Measurements from ENCODE around the gene IREB2. TPM values are rescaled to one million over a fixed set of nuclear protein-coding genes. Genes with fewer than 3 reads are reported as not detected.

The IREB2 gene
- total and polyA plus RNA-seq, 2 of the 13 experiments (the other 11 are each of a cell fraction or from before 2014, with no cell fraction given): 24.2 to 30.4 TPM

- ChIA-PET CTCF (ENCODE audit: low intra/inter-chr PET ratio, low total read pairs) (no interaction called here), POLR2A (no interaction called here)
- H3K36me3 ChIP-seq (replicated peaks in 1 of 2; ENCODE audit: control insufficient read depth in 1 of 2, insufficient read depth in 2 of 2, low read length in 2 of 2): no peaks in the 10 kb centered on the region
- ATAC-seq (no peak), FAIRE-seq (no peak), DNase-seq (ENCODE audit: low spot score) (no peak)
- H3K27ac ChIP-seq (ENCODE audit: extremely low read length, insufficient read depth, low read length): no peak overlapping the region
- H3K9me3 ChIP-seq (ENCODE audit: low read length): no peaks in the 10 kb centered on the region
- 0 out of 2 replicates have a peak, but pooled peaks cover 3% of the 10 kb centered on the region for H3K4me1 ChIP-seq (ENCODE audit: insufficient read depth, low read length)
- H4K20me1 ChIP-seq (ENCODE audit: insufficient read depth, low read length): no peaks in the 10 kb centered on the region
- no TSS peak for BruUV-seq (replicated peaks)
- in situ Hi-C loops (cut with HindIII; ENCODE audit: extremely low pct_ligation_motif_present, low pct_unique_long_range_greater_than_20kb) (no loop called here), intact Hi-C loops (cut with micrococcal nuclease; ENCODE audit: unreplicated experiment) (no loop called here)
- no peak overlapping the region for H3K9ac ChIP-seq (ENCODE audit: insufficient read depth, low read depth, low read length)
- H3K4me2 ChIP-seq (ENCODE audit: low read depth, low read length): no peak overlapping the region
- no peaks in the 10 kb centered on the region for H3K79me2 ChIP-seq (ENCODE audit: insufficient read depth, low read length)
- H2AFZ ChIP-seq (ENCODE audit: low read length): no peak overlapping the region
- peaks cover 1 to 14% of the 10 kb centered on the region in 2 experiments; a peak in 2 of 5 replicates for H3K27me3 ChIP-seq (ENCODE audit: control insufficient read depth in 1 of 2, insufficient read depth in 2 of 2, low read length in 2 of 2)
- TF ChIP-seq ZNF18 (CRISPR knock-in tag; IDR thresholded peaks at IDR 0.05; ENCODE audit: insufficient replicate concordance): no peak
- TF ChIP-seq ZNF841 (CRISPR knock-in tag; IDR thresholded peaks at IDR 0.05; ENCODE audit: borderline replicate concordance): no peak
- TF ChIP-seq HOXD1 (CRISPR knock-in tag; IDR thresholded peaks at IDR 0.05): no peak
- no peak for TF ChIP-seq ZNF468 (CRISPR knock-in tag; IDR thresholded peaks at IDR 0.05)
- TF ChIP-seq ZNF616 (CRISPR knock-in tag; IDR thresholded peaks at IDR 0.05; ENCODE audit: low read depth): no peak
- TF ChIP-seq, protein P1, sequence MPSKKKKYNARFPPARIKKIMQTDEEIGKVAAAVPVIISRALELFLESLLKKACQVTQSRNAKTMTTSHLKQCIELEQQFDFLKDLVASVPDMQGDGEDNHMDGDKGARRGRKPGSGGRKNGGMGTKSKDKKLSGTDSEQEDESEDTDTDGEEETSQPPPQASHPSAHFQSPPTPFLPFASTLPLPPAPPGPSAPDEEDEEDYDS (CRISPR knock-in tag; IDR thresholded peaks at IDR 0.05): no peak
- no peak for TF ChIP-seq PAF1 (CRISPR knock-in tag; IDR thresholded peaks at IDR 0.05)
- TF ChIP-seq ZNF350 (CRISPR knock-in tag; IDR thresholded peaks at IDR 0.05; ENCODE audit: borderline replicate concordance, low read depth): no peak
- TF ChIP-seq HOXA5 (CRISPR knock-in tag; IDR thresholded peaks at IDR 0.05): no peak
- TF ChIP-seq SUZ12 (IDR thresholded peaks at IDR 0.05; ENCODE audit: low read depth, low read length): no peak
- no peak for TF ChIP-seq BRCA1 (CRISPR knock-in tag; IDR thresholded peaks at IDR 0.05)
- no peak for TF ChIP-seq DMTF1 (CRISPR knock-in tag; IDR thresholded peaks at IDR 0.05)
- TF ChIP-seq, protein P2, sequence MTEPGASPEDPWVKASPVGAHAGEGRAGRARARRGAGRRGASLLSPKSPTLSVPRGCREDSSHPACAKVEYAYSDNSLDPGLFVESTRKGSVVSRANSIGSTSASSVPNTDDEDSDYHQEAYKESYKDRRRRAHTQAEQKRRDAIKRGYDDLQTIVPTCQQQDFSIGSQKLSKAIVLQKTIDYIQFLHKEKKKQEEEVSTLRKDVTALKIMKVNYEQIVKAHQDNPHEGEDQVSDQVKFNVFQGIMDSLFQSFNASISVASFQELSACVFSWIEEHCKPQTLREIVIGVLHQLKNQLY (CRISPR knock-in tag; IDR thresholded peaks at IDR 0.05): no peak
- TF ChIP-seq ISL2 (CRISPR knock-in tag; IDR thresholded peaks at IDR 0.05): no peak
- no peak for TF ChIP-seq KLF11 (CRISPR knock-in tag; IDR thresholded peaks at IDR 0.05)
- no peak for TF ChIP-seq ATF4 (CRISPR knock-in tag; IDR thresholded peaks at IDR 0.05)
- WGBS (ENCODE audit: low lambda C conversion rate): 56% methylated on average over 3 of the region's 3 CpGs
- H3K4me3 ChIP-seq (replicated peaks in 1 of 3; ENCODE audit: insufficient read depth in 1 of 3, low read depth in 2 of 3, low read length in 3 of 3): no peak overlapping the region
These were observed 33.9 kb upstream of the IREB2 start for GRCh38 chr15:78404125-78404524.

All from HepG2 (cell line).